ENCODE data around the gene NR1H4. TPM values are rescaled to one million over a fixed set of nuclear protein-coding genes. Genes with fewer than 3 reads are reported as not detected.
"Not testable (repeated sequence)": the region's sequence is repeated elsewhere in the genome, so short reads cannot be mapped to it uniquely, and the experiment has no call there.

The NR1H4 gene
- not detected for total RNA-seq

DNA sequence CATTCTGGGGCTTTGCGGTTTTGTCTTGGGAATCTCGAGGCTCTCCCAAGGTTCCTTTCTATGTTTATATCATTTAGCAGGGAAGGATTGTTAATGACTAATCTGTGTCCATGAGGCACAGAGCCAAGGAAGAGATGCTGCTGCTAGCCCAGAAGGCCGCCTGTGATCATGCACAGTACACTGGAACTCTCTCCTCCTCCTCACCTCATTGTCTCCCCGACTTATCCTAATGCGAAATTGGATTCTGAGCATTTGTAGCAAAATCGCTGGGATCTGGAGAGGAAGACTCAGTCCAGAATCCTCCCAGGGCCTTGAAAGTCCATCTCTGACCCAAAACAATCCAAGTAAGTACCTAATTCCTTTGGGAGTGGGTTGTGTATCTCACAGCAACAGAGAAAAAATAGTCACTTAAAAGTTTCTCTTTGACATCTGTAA is at the start of gene NR1H4:
Gene NR1H4, plus strand, starts transcription at position 151 of the 435 bp plus-strand sequence. CDS start 19,458 bp downstream, outside the sequence.
- no peak for DNase-seq (ENCODE audit: low spot score in 2 of 2)
- no peak for FAIRE-seq

DNA sequence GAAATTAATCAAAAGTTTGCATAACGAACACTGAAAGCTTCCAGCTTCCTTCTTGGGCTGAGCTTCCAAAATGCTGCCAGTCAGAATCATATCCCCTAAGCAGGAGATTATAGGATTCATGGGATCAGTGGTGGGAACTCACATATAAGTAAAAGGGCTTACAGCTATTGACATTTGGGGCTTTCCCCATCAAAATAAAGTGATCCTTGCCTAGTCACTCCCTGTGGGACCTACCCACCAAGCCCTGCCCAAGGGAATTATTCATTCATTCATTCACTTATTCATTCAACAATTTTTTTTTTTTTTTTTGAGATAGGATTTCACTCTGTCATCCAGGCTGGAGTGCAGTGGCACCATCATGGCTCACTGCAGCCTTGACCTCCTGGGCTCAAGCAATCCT is 47.5 kb upstream of the NR1H4 start:
- FAIRE-seq (no peak), DNase-seq (ENCODE audit: low spot score in 2 of 2) (no peak)

DNA sequence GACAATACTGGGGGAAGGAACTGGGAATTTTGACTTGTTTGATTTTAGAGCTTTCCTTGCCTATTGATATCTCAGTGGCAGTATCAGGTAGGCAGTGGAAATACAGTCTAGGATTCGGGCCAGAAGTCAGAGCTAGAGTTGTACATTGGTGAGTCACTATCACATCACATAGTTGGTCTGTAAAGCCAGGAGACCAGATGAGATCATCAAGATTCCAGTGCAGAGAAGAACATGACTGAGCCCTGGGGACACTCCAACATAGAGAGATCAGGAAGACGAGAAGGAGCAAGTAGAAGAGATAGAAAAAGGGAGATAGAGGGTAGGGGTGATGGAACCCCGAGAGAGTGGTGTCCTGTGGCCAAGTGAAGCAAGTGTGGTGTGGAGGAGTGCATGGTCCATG is 46.6 kb upstream of the NR1H4 start:
- no peak for DNase-seq (ENCODE audit: low spot score in 2 of 2)

DNA sequence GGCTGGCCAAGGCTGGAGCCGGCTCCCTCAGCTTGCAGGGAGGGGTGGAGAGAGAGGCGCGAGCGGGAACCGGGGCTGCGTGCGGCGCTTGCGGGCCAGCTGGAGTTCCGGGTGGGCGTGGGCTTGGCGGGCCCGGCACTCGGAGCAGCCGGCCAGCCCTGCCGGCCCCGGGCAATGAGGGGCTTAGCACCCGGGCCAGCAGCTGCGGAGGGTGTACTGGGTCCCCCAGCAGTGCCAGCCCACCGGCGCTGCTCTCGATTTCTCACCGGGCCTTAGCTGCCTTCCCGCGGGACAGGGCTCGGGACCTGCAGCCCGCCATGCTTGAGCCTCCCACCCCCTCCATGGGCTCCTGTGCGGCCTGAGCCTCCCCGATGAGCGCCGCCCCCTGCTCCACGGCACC is 43.4 kb upstream of the NR1H4 start:
- not testable (repeated sequence) for DNase-seq (ENCODE audit: low spot score in 2 of 2); FAIRE-seq

More for the DNA sequence above, 46.6 kb upstream of the NR1H4 start:
- FAIRE-seq, result no peak

DNA sequence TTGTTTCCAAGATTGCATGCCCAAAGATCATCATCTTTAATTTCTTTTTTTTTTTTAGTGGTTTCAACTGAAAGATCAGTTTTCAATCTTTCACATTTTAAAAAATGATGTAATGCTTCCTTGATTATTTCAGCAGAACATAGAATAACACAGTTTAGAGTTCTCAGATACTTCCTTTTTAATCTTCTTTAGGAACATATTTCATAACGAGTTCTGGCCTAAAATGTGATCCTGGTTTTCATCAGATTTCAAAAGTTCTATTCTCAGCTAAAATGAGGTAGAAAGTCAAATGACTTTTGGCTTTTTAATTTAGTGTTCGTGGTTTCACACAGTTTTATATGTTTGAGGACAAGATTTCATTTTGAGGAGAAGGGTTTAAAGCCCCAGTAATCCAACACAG is 40.0 kb upstream of the NR1H4 start:
- no peak for FAIRE-seq
- no peak for DNase-seq (ENCODE audit: low spot score in 2 of 2)

DNA sequence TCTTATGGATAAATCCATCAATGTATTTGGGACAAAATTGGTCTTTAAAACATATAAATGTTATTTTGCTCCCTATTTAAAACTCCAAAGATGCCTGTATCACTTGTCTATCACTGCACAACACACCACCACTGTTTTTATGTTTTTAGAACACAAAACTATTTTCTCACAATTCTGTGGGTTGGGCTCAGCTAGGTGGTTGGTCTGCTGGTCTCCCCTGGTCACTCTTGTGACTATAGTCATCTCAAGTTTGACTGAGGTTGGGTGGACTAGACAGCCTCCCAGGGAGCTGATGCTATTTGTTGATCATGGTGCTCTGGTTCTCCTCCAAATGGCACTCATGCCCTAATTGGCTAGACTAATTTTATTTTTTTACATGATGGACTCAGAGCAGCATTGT is 39.5 kb upstream of the NR1H4 start:
- FAIRE-seq, result no peak

DNA sequence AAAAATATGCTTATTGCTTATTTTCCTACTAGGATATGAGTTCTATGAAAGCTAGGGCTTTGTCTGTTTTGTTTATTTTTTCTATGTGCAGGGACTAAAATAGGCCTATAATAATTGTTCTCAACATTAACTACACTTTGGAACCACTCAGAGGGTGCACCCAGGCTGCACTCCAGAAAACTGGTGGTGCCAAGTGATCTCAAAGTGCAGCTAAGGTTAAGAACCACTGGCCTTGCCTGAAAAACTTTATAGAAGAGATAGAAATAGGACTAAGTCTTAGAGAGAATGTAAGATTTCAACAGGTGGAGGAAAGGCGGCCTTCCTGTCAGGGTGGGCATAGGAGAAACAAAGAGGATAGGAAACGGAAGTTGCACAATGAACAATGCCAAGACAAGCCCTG is 37.7 kb upstream of the NR1H4 start:
- DNase-seq (ENCODE audit: low spot score in 2 of 2) (no peak), FAIRE-seq (no peak)

More for the DNA sequence above, 39.5 kb upstream of the NR1H4 start:
- DNase-seq (ENCODE audit: low spot score in 2 of 2), result no peak

DNA sequence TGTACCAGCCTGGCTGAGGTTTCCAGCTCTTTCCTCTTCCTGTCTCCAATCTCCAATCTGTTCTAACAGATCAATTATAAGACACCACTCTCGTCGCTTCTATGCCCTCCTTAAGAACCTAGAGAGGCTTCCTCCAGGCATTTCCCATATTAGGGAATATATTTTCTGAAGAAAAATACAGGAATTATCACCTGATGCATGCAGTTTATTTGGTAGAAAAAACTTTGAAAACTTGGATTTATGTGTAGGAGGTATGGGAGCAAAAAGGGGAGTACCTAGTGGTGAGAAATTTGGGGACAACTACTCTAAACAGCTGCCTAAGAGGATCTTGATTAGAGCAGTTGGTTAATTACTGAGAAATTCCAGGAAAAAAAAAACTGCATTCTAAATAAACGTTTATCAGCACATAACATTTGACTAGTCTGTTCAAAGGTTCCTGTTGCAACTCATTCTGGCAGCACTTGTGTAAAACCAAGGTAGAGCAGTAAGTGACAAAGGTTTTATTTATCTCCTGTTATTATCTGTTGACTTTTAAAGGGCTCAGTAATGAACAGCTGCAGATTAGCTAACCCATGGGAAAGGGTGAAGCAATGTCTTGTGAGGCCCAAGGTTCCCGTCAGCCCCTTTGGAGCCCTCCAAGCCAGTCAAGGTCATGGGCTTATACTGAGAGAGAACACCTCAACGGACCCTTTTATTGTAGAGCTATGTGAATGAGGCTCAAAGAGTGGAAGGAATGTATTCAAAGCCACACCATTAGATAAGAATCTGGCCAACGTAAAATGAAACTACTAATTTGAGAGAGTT is 36.4 kb upstream of the NR1H4 start:
- FAIRE-seq (no peak), DNase-seq (ENCODE audit: low spot score in 2 of 2) (no peak)

DNA sequence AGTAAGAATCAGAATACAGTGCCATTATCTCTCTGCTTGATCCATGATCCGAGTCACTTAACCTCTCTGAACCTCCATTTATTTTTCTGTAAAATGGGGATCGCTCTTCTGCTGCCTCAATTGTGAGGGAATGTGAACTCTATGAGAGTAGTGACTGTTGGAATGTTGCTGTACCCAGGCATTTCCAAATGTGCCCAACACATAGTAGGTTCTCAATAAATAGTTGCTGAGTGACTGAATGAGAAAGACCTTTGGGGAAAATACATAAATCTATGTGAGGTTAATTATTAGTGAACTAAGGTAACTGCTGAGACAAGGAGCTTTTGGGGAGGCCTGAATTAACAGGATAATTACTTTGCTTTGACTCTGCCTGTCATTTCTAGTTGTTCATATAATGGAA is 33.9 kb upstream of the NR1H4 start:
- FAIRE-seq, result no peak

DNA sequence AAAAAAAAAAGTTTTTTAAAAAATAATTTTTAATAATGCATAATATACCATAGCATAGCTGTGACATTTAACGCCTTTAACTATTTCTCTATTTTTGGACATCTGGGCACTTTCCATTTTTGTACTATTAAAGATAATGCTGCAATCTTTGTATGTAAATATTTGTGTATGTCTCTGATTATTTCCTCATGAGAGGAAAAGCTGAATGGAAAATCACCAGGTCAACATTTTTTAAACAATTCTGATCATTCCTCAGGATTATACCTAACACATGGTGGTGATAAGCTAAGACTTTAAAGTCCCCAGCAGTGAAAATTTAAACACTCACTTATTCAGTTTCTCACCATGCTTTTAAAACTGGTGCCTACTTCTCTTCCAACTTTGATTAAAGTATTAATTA is 31.3 kb upstream of the NR1H4 start:
- FAIRE-seq, result no peak
- no peak for DNase-seq (ENCODE audit: low spot score in 2 of 2)

More for the DNA sequence above, 33.9 kb upstream of the NR1H4 start:
- no peak for DNase-seq (ENCODE audit: low spot score in 2 of 2)

DNA sequence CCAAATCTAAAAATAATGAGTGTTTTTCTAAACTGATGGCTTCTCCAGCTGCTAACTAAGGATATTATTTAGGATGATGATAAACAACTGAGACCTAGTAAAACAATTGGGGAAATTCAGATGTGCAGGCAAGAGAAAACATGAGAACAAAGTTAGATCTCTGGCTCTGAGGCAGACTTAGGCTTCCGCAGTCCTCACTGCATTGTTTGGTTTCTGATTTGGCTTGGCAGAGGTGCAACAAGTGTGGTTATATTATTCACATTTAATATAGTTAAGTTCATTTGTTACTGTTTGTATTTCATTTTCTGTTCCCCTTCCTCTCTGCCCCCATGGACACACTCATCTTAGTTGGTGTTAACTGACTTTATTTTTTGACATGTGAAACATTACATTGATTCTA is 30.2 kb upstream of the NR1H4 start:
- FAIRE-seq (no peak), DNase-seq (ENCODE audit: low spot score in 2 of 2) (no peak)

DNA sequence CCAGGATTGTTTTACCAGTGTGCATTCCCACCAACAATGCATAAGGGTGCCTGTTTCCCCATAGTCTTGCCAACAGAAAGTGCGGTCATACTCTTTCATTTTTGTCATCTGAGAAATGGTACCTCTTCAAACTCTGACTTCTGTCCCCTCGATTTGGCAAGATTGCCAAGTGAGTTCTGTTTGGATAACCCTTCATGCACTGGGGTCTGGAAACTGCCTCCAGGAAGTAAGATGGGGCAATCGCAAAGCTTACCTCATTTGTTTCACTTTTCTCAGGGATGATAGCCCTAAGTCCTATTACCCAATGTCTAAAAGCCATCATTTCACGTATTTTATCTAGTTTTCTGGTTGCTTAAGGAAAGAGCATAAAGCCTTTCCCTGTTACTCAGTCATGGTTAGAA is 28.6 kb upstream of the NR1H4 start:
- DNase-seq (ENCODE audit: low spot score in 2 of 2) (no peak), FAIRE-seq (no peak)

DNA sequence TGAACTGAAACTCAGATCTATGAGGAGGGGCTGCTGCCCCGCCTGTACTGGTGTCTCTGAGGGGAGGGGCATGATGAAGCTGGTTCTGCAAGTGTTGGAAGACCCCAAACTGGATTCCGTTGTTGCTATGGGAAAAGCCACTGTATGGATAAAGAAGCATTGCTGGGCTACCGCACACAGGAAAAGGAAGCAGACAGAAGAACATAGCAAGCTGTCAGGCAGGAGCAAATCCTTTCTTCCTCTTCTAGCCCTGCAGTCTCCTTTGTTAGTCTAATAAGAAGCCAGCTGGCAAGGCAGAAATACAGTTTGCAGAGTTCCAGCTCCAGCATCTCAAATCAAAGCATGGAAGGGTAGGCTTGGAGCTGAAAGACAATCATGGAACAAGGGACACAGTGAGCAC is 26.3 kb upstream of the NR1H4 start:
- DNase-seq (ENCODE audit: low spot score in 2 of 2) (no peak), FAIRE-seq (no peak)

DNA sequence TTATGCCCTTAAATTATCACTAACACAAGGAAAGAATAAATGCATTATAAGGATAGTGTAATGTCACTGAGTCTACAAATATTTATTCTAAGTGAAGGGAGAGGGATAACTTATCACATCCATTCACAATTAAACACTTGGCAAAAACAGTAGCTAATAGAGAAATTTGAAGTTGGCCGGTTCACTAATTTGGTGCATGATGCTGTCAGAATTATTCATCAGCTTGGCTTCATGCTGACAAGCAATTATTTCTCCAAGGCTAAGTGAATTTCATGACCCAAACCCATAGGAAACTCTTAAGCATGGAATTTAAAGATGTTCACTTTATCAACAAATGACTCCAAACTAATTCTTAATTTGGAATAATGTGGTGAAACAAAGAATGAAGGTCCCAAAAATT is 25.0 kb upstream of the NR1H4 start:
- DNase-seq (ENCODE audit: low spot score in 2 of 2) (no peak), FAIRE-seq (no peak)

DNA sequence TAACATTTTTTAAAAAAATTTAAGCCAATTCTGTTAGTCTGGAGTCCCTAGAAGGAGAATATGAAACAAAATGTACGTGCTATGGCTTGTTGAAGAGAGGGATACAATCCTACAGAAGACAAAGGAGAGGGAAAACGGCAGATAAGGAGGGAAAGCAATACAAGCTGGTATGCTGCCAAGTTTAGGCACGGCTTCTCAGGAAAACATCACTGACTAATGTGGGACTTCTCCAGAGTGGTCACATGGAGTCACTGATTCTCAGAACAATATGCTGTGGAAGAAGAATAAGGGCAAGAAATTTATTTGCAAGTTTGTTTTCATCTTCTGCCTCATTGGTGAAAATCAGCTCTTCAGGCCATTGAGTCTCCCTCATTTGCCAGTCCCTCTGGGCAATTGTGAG is 22.9 kb upstream of the NR1H4 start:
- FAIRE-seq, result no peak
- no peak for DNase-seq (ENCODE audit: low spot score in 2 of 2)

DNA sequence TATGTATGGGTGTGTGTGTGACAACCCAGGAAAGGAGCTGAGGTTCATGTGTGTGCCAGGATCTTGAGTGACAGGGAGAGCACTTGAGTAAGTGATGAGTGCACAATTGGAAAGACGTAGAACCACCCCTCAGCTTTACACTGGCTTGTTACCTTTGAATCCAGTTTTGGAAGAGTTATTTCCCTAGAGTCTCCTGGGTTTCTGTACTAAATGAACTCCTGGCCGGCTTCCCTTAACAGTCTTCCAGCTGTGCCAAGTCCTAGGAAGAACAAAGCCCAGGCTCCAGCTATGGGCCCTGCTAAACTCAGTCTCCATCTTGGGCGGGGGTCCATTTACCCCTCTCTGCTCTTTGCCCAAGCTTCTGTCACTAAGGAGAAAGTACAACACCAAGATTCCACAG is 19.7 kb upstream of the NR1H4 start:
- DNase-seq (ENCODE audit: low spot score in 2 of 2) (no peak), FAIRE-seq (no peak)

DNA sequence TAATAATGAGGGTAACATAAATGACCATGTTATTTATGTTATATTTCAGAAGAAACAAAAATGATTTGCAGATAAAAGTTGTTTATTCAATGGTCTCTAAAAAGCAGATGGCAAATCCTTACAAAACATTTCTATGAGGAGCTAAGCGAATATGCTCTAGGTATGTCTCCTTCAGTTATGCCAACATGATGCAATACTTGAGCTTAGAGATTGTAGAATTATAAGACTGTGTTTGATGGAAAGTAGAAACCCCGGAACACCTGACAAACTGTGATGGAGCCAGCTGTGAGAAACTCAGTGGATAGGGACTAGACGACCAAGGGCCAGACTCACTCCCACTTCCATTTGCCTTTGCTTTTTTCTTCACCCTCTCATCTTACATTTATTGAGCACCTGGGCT is 17.8 kb upstream of the NR1H4 start:
- FAIRE-seq (no peak), DNase-seq (ENCODE audit: low spot score in 2 of 2) (no peak)

DNA sequence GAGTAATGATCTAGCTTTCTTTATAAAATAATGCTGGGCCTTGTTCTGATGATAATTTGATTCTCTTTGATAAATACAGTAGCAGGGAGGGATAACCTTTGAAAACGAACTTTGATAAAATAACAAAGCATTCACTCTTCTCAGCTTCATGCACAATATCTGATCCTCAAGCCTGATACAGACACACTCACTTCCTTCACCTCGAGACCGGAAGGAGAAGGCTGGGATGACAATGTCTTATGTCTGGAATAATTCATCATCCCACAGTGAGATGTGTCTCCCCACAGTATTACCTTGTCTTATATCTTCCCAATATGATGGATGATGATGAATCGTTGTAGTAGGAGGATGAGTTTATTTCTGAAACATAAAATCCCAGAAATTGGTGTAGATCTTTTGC is 15.5 kb upstream of the NR1H4 start:
- no peak for DNase-seq (ENCODE audit: low spot score in 2 of 2)
- no peak for FAIRE-seq

DNA sequence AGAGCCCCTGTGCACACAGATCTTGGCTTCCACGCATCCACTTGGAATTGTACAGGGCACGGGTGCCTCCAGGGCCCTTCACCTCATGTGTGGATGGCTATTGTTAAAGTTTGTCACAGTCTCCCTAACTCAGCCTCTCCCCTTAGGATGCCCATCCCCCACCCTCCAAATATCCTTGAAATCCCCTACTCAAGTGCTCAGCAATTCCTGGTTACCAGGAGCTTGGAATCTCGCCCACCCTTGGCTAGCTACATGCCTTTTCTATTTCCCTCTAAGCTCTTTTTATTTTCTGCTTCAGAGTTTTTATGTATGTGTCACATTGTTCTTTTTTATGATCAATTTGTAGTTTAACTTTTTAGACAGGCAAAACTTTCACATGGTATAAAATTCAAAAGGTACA is 13.0 kb upstream of the NR1H4 start:
- FAIRE-seq (no peak), DNase-seq (ENCODE audit: low spot score in 2 of 2) (no peak)

DNA sequence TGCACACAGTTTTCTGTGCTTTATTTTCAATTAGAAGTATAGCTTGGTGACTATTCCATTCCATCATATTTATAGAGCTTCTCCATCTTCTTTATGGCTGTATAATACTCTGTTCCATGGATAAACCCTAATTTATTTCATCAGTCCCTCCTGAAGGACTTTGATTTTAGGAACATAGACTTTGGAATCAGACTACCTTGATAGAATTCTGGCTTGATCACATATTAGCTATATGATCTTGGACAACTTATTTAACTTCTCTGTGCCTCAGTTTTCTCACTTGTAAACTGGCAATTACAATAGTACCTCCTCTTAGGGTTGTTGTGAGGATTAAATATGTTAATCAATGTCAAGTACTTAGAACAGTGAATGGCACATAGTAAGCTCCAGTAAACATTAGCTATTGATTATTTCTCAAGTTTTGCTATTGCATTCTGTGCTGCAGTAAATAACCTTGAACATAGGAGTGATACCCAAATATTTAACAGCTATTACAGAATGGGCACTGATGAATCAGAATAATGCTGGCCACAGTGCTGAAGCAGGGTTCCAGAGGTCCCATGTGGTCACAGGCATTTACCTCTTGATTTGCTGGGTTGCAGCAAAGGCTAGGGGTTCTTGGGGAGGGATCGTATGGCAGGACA is 12.2 kb upstream of the NR1H4 start:
- no peak for FAIRE-seq

DNA sequence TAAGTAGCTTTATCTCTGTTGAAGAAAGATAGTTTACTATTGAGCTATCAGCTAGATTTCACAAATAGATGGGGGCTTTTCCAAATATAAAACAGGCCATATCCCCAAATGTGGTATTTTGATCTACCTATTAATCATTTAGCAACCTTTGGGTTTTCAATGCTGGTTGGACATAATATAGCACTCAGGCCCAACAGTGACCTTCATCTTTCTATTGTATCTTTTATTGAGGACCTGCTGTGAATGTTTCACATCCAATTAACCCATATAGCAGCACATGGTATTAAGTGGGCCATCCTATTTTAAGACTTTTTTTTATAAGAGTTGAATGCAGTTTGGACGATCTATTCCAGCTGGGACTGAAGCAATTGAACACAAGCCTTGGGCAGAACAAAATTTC is 10.0 kb upstream of the NR1H4 start:
- no peak for DNase-seq (ENCODE audit: low spot score in 2 of 2)

More for the DNA sequence above, 12.2 kb upstream of the NR1H4 start:
- no peak for DNase-seq (ENCODE audit: low spot score in 2 of 2)

DNA sequence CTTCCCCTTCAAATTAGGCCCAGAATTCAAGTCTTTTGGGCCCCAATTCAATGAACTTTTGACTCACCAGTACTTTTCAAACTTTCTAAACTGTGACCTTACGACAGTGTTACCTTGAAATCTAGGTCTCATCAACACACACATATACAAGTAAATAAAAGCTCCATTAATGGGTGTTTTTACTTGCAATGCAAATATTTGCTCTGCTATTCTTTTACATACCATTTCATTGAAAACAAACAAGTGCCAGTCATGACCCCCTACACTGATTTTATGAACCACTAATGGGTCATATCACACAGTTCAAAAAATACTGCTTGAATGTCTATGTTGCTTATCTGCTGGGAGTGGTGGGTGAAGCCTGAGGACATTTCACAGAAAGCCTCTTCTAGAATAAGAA is 9.1 kb upstream of the NR1H4 start:
- FAIRE-seq (no peak), DNase-seq (ENCODE audit: low spot score in 2 of 2) (no peak)

More for the DNA sequence above, 10.0 kb upstream of the NR1H4 start:
- FAIRE-seq, result no peak

All from frontal cortex (tissue), 4 donors.